SH-SY5Y (cell line): ENCODE measurements around the gene ARMC2.

ENCODE experiments used
- GATA2 ChIP-seq: IDR thresholded peaks from 2 replicates; pipeline ENCODE4 v1.6.1; 2011; ENCODE audit warnings: mild to moderate bottlenecking, low read depth, low read length
- GATA3 ChIP-seq: IDR thresholded peaks from 2 replicates; pipeline ENCODE4 v1.6.1; 2011; ENCODE audit warnings: low read depth, mild to moderate bottlenecking, low read length, moderate library complexity

Gene ARMC2

GRCh38 chr6:108966251-108966650 is 118.0 kb downstream of the ARMC2 start:
- TF ChIP-seq GATA2 (no peak), GATA3 (no peak)

GRCh38 chr6:108966855-108967755 is 118.9 kb downstream of the ARMC2 start:
- TF ChIP-seq GATA3, result no peak
- TF ChIP-seq GATA2, result no peak

GRCh38 chr6:108968325-108969316 is 120.4 kb downstream of the ARMC2 start:
- TF ChIP-seq GATA3 (no peak), GATA2 (no peak)

GRCh38 chr6:108969776-108970175 is 121.6 kb downstream of the ARMC2 start:
- TF ChIP-seq GATA2, result no peak
- no peak for TF ChIP-seq GATA3

- TF ChIP-seq GATA2 (no peak), GATA3 (no peak)
Observed at GRCh38 chr6:108974201-108974600, 126.0 kb downstream of the ARMC2 start.

GRCh38 chr6:108982154-108983113 is 134.2 kb downstream of the ARMC2 start:
- no peak for TF ChIP-seq GATA3
- TF ChIP-seq GATA2, result no peak

- TF ChIP-seq GATA3 (no peak), GATA2 (no peak)
Observed at GRCh38 chr6:108983151-108983550, 134.9 kb downstream of the ARMC2 start.

GRCh38 chr6:108985301-108985700 is 137.1 kb downstream of the ARMC2 start:
- TF ChIP-seq GATA2 (no peak), GATA3 (no peak)

GRCh38 chr6:108987156-108987555 is 138.9 kb downstream of the ARMC2 start:
- TF ChIP-seq GATA3, result no peak
- TF ChIP-seq GATA2, result no peak

- TF ChIP-seq GATA3 (no peak), GATA2 (no peak)
Observed at GRCh38 chr6:108988296-108988695, 140.1 kb downstream of the ARMC2 start.

- no peak for TF ChIP-seq GATA3
- no peak for TF ChIP-seq GATA2
Observed at GRCh38 chr6:108988765-108989164, 140.5 kb downstream of the ARMC2 start.

GRCh38 chr6:108989700-108990099 is 141.5 kb downstream of the ARMC2 start:
- TF ChIP-seq GATA3 (no peak), GATA2 (no peak)

- TF ChIP-seq GATA3 (no peak), GATA2 (no peak)
Observed at GRCh38 chr6:108993876-108994275, 145.7 kb downstream of the ARMC2 start.
